Neural cell (in vitro differentiated cells): Measurements from ENCODE around the gene REEP1. TPM values are rescaled to one million over a fixed set of nuclear protein-coding genes. Genes with fewer than 3 reads are reported as not detected.

Source experiments
- H2AFZ ChIP-seq: fragments of 200-600, 300-800 bp; sonication (generic), shearing (Covaris generic); 2 replicates; pipeline ENCODE4 v1.6.0; 2014; ENCODE audit warnings: low read depth, mild to moderate bottlenecking, antibody characterized with exemption, low read length, moderate library complexity
- H3F3A ChIP-seq: fragments of 200-600 bp; shearing (Covaris generic); 2 replicates; pipeline ENCODE4 v1.6.1; 2016; ENCODE audit warnings: mild to moderate bottlenecking, moderate library complexity, mixed read lengths, antibody characterized with exemption, low read length; ENCODE audit not compliant: insufficient read depth, poor library complexity, severe bottlenecking
- H3K27ac ChIP-seq: fragments of 200-600, 300-800 bp; sonication (generic), shearing (Covaris generic); 2 replicates; pipeline ENCODE4 v1.5.1; 2014; ENCODE audit warnings: mild to moderate bottlenecking, low read length, moderate library complexity
- H3K27me3 ChIP-seq: fragments of 300-800, 200-600 bp; sonication (generic), shearing (Covaris generic); 2 replicates; pipeline ENCODE4 v1.6.0; 2014; ENCODE audit warnings: mild to moderate bottlenecking, low read depth, low read length, moderate library complexity; ENCODE audit not compliant: insufficient read depth
- H3K36me3 ChIP-seq: fragments of 300-800, 200-600 bp; sonication (generic), shearing (Covaris generic); 2 replicates; pipeline ENCODE4 v1.5.1; 2014; ENCODE audit warnings: mild to moderate bottlenecking, antibody characterized with exemption, low read length, moderate library complexity; ENCODE audit not compliant: insufficient read depth
- H3K4me2 ChIP-seq: fragments of 300-800, 200-600 bp; sonication (generic), shearing (Covaris generic); 2 replicates; pipeline ENCODE4 v1.6.0; 2014; ENCODE audit warnings: mild to moderate bottlenecking, low read length
- H3K4me3 ChIP-seq: fragments of 300-800, 200-600 bp; sonication (generic), shearing (Covaris generic); 2 replicates; pipeline ENCODE4 v1.5.1; 2014; ENCODE audit warnings: mild to moderate bottlenecking, low read length, moderate library complexity
- H3K79me2 ChIP-seq: fragments of 200-600 bp; shearing (Covaris generic); replicated peaks from 2 replicates; pipeline ENCODE4 v1.6.0; 2014; ENCODE audit warnings: mild to moderate bottlenecking, low read length, moderate library complexity; ENCODE audit not compliant: insufficient read depth
- H3K9ac ChIP-seq: fragments of 300-800, 200-600 bp; sonication (generic), shearing (Covaris generic); 2 replicates; pipeline ENCODE4 v1.6.1; 2016; ENCODE audit warnings: mild to moderate bottlenecking, low read length, mixed read lengths
- H3K9me2 ChIP-seq: fragments of 200-600 bp; shearing (Covaris generic); 2 replicates; pipeline ENCODE4 v1.6.1; 2016; ENCODE audit warnings: mild to moderate bottlenecking, low read length, mixed read lengths; ENCODE audit not compliant: insufficient read depth
- H3K9me3 ChIP-seq: fragments of 200-600, 300-800 bp; sonication (generic), shearing (Covaris generic); 2 replicates; pipeline ENCODE4 v1.6.1; 2016; ENCODE audit warnings: mild to moderate bottlenecking, mixed run types, low read length, moderate library complexity, mixed read lengths
- H4K20me1 ChIP-seq: fragments of 200-600 bp; shearing (Covaris generic); 2 replicates; pipeline ENCODE4 v1.6.1; 2016; ENCODE audit warnings: mild to moderate bottlenecking, mixed run types; ENCODE audit not compliant: insufficient read depth
- CTCF ChIP-seq: fragments of 450-650 bp; IDR thresholded peaks from 2 replicates; pipeline ENCODE4 v1.5.1; 2014; ENCODE audit warnings: antibody characterized with exemption, mild to moderate bottlenecking, moderate library complexity; ENCODE audit not compliant: poor library complexity, severe bottlenecking
- EP300 ChIP-seq: fragments of 450-650 bp; conservative IDR thresholded peaks from 2 replicates; pipeline ENCODE4 v1.6.1; 2014; ENCODE audit warnings: antibody characterized with exemption, mild to moderate bottlenecking, moderate library complexity; ENCODE audit not compliant: poor library complexity, severe bottlenecking
- EZH2 ChIP-seq: fragments of 200-600, 300-800 bp; shearing (Covaris generic), sonication (generic); IDR thresholded peaks from 2 replicates; pipeline ENCODE4 v1.6.1; 2014; ENCODE audit warnings: antibody characterized with exemption, low read length, borderline replicate concordance, mild to moderate bottlenecking; ENCODE audit not compliant: insufficient read depth, poor library complexity, severe bottlenecking
- MXI1 ChIP-seq: fragments of 450-650 bp; conservative IDR thresholded peaks from 2 replicates; pipeline ENCODE4 v1.6.1; 2014; ENCODE audit warnings: antibody characterized with exemption, mild to moderate bottlenecking; ENCODE audit not compliant: poor library complexity, severe bottlenecking
- POLR2AphosphoS5 ChIP-seq: IDR thresholded peaks from 2 replicates; pipeline ENCODE4 v1.6.1; 2012
- RAD21 ChIP-seq: fragments of 450-650 bp; conservative IDR thresholded peaks from 2 replicates; pipeline ENCODE4 v1.6.1; 2014; ENCODE audit warnings: antibody characterized with exemption, mild to moderate bottlenecking, moderate library complexity
- REST ChIP-seq: IDR thresholded peaks from 2 replicates; pipeline ENCODE4 v1.6.1; 2012; ENCODE audit warnings: borderline replicate concordance
- SMC3 ChIP-seq: fragments of 450-650 bp; conservative IDR thresholded peaks from 2 replicates; pipeline ENCODE4 v1.6.1; 2014; ENCODE audit warnings: antibody characterized with exemption, mild to moderate bottlenecking, moderate library complexity; ENCODE audit not compliant: poor library complexity
- TAF1 ChIP-seq: IDR thresholded peaks from 2 replicates; pipeline ENCODE4 v1.6.1; 2012; ENCODE audit warnings: low read depth
- polyA plus RNA-seq: library from polyadenylated mRNA; depleted of rRNA; stranded (reverse); fragments of >200 nt; gene quantifications from 2 replicates; pipeline ENCODE4 v1.2.3, GENCODE V29; 2014

REEP1 gene
- polyA plus RNA-seq, 1 donor from 2014 or later, result 121 TPM

GRCh38 chr2:86291328-86291662 is 46.1 kb downstream of the REEP1 start:
- Histone ChIP-seq H3F3A (no peaks in the 10 kb centered on the region), H3K9ac (no peak overlapping the region), H4K20me1 (no peaks in the 10 kb centered on the region), H3K4me3 (no peak overlapping the region), H3K27ac (no peak overlapping the region), H3K36me3 (no peaks in the 10 kb centered on the region), H3K9me3 (no peaks in the 10 kb centered on the region), H3K27me3 (no peaks in the 10 kb centered on the region), H3K9me2 (no peaks in the 10 kb centered on the region), H2AFZ (no peak overlapping the region), H3K4me2 (no peak overlapping the region), H3K79me2 (no peaks in the 10 kb centered on the region)
- no peak for TF ChIP-seq REST
- no peak for TF ChIP-seq RAD21
- TF ChIP-seq CTCF, result no peak
- no peak for TF ChIP-seq SMC3
- TF ChIP-seq TAF1, result no peak
- no peak for TF ChIP-seq EP300
- TF ChIP-seq POLR2AphosphoS5, result no peak
- no peak for TF ChIP-seq EZH2

GRCh38 chr2:86290596-86291327 is 46.7 kb downstream of the REEP1 start:
- H3F3A ChIP-seq, result no peaks in the 10 kb centered on the region
- TF ChIP-seq CTCF, result no peak
- TF ChIP-seq REST, result no peak
- TF ChIP-seq RAD21, result no peak
- no peak for TF ChIP-seq TAF1
- no peak for TF ChIP-seq SMC3
- TF ChIP-seq MXI1, result no peak
- TF ChIP-seq POLR2AphosphoS5, result no peak
- TF ChIP-seq EP300, result no peak
- no peak for TF ChIP-seq EZH2
- no peak overlapping the region for H3K4me2 ChIP-seq
- no peaks in the 10 kb centered on the region for H3K9me3 ChIP-seq
- no peak overlapping the region for H3K9ac ChIP-seq
- H2AFZ ChIP-seq, result no peak overlapping the region
- H3K9me2 ChIP-seq, result no peaks in the 10 kb centered on the region
- H3K4me3 ChIP-seq, result no peak overlapping the region
- H3K36me3 ChIP-seq, result no peaks in the 10 kb centered on the region
- H3K79me2 ChIP-seq, result no peaks in the 10 kb centered on the region
- no peaks in the 10 kb centered on the region for H3K27me3 ChIP-seq
- no peak overlapping the region for H3K27ac ChIP-seq
- no peaks in the 10 kb centered on the region for H4K20me1 ChIP-seq
